Stimulated activated CD8-positive, alpha-beta memory T cell treated with anti-CD3 and anti-CD28 coated beads, Interleukin-7, amount 100 ng/mL, for 1 hour (primary cell): ENCODE results near the gene EEFSEC.

Experiments
- DNase-seq, 2 donors: peaks; one replicate each; pipeline ENCODE4 v3.0.0-alpha.2; 2020; ENCODE audit warnings: low read depth in 2 of 2

EEFSEC gene

DNA sequence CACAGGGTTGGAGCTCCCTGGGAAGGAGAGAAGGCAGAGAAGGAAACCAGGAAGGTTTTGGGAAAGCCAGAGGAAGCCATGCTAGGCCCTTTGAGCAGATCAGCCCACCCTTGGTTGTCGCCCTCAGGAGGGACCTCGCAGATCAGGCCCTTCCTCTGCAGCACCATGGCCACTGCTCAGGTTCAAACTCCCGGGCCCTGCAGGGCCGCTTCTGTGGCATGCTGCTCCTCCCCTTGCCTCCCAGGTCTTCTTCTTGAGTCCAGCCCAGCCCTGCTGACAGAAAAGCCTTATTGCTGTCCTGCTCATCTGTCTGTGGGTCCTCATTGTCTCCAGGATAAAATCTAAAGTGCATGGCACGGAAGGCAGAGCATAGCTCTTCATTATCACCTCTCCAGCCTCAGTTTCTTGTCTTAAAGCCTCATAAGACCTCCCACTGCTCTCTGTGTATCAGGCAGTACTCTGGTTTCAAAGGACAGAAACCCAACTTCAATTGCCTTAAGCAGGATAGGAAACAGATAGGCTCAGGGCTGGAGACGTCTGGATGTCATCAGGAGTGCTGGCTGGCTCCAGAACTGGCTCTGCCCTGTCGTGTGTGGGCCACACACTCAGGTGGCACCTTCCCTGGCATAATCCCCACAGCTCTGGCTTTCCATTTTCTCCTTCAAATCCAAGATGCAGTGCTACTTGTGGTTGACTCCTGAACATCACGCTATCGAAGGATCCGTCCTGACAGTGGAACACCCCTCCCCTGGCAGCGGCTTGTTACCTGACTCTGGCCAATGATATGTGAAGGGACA, 118.5 kb downstream of the EEFSEC start:
- DNase-seq: no peak

DNA sequence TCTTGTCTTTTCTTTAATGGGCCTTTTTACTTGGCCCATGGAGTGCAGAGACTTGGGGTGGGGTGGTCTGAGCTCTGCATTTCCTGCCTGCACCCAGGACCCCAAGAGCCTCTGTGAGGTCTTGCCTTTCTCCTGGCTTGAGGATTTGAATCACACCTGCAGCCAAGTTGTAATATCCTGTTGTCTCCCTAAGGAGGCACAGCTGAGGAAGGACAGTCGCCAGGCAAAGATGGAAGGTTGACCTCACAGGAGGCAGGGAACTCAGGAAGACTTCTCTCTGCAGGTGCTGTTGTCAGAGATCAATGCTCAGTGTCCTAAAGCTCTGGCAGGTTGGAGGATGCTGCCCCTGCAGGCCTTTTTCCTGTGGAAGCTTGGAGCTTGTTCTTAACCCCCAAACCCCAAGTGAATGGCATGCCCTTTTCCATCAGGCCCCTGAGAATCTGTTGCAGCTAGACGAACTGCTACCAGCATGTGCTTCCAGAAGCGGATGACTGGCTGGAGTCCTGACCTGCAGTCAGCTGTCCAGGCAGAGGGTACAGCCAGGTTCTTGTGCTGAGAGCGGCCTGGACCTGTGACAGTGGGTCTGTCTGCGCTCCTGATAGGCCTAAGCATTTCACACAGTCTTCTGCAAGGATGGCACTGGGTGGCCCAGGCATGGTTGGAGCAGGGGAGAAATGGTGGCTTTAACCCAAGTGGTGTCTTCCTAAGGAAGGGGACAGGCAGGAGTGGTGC, 120.0 kb downstream of the EEFSEC start:
- DNase-seq: no peak

DNA sequence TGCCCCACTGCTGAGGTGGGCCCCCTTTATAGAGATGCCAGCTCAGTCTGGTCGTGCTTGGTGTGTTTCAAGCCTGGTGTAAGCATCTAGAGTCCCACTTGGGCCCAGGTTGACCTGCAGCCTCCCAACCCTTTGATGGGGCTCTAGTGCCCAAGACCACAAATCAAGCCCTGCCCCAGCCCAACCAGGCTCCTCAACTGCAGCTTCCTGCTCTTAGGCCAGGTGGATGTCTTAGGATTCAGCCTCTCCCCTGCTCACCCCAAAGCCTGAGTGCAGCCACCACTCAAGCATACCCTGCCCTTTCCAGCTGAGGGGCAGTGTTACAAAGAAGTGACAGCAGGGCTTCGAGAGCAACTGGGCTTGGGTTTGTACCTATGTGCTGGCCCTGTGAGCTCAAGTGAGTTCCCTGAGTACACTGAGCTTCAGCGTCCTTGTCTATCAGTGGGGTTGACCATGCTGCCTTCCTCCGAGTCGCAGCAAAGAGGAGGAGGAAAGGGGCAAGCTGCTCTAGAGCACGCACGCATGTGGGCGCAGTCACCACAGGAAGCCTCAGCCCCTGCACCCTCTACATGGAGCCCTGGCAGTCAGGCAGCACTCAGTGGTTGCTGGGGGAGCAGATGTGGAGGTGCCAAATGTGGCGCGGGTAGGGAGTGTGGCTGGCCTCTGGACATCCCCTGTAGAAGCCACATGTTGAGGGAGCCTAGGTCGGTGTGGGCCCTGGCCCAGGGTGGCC, 120.7 kb downstream of the EEFSEC start:
- no peak for DNase-seq

DNA sequence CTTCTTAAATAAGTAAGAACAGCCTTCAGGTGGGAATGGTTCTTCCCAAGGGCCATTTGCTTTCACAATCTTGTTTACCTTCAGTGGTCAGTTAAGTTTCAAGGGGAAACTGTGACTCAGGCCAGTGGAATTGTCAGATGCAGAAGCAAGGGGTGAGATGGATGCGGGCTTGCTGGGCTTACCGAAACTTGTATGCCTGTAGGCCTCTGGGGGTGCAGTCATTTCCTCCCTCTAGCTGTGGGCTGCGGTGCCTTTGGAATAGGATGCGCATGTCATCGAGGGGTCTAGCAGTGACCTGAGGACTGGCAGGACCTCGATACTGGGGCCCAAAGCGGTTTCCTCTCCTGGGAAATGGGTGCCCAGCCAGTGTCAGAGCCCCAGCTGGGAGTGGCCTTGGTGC, 121.6 kb downstream of the EEFSEC start:
- DNase-seq: no peak

DNA sequence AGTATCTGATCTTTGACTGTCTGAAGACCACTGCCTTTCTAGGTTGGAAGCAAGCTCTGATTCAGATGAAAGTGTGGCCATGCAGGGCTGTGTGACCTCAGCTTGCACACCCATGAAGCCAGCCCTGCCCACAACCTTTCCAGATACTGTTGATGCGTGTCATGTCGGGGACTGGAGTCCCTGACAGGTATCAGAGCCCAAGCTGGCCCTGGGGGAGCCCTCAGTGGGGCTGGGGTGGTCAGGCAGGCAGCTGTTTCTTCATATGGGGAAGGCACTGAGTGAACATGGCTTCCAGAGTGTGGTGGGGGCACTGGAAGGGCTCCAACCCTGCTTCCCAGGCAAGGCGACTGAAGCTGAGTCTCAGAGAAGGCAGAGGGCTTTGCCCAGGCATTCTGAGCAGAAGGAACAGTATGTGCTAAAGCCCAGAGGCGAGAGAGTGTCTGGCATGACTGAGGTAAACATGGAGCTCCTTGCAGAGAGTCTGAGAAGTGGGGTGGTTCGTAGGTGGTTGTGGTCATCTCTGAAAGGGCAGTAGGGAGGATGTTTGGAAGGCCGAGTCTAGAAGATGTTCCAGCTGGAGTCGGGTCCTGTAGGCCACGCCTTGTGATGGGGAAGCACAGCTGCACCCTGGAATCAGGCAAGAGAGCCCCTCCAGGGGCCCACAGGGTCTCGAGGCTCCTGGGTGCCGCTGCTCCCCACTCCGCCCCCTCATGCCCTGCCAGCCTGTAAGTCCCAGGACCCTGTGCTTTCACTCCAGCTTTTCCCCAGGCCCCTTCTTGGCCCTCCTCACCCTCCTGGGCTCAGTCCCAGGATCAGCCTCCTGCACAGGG, 122.2 kb downstream of the EEFSEC start:
- DNase-seq: no peak

DNA sequence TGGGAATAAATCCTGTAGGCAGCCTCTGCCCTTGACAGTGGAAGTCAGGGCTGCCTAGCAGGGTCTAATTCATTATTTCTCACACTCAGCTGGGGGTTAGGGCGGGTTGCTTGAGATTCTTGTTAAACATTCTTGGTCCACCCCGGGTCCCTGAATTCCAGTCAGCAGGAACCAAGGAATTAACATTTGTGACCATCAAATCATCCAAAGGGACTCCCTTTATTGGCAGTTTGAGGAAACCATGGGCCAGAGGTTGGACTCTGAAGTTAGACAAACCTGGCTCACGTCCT, 122.8 kb downstream of the EEFSEC start:
- DNase-seq: no peak

DNA sequence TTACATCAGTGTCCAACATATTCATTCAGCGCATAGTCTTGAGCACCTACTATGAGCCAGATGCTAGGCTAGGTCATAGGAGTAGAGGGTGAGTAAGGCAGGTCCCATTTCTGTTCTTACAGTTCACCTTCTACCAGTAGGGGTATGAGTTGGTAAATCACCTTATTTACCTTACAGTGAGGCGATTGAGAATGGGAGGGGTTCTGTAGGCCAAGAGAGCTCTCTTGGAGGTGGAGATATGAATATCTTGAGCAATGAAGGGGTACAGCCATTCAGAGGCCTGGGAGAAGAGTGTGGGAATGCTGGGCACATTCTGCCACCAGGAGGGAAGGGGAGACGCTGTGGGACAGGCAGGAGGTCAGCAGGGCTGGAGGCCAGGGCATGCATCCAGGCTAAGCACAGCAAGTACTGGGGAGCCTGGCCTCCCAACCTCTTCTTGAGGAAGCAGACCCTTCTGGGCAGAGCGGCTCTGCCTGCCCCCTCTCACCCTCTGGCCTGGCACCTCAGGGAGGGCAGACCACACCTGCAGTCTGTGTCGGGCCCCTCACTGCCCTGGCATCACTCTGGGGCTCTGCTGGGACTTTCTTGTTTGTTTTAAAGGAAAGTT, 123.4 kb downstream of the EEFSEC start:
- no peak for DNase-seq

DNA sequence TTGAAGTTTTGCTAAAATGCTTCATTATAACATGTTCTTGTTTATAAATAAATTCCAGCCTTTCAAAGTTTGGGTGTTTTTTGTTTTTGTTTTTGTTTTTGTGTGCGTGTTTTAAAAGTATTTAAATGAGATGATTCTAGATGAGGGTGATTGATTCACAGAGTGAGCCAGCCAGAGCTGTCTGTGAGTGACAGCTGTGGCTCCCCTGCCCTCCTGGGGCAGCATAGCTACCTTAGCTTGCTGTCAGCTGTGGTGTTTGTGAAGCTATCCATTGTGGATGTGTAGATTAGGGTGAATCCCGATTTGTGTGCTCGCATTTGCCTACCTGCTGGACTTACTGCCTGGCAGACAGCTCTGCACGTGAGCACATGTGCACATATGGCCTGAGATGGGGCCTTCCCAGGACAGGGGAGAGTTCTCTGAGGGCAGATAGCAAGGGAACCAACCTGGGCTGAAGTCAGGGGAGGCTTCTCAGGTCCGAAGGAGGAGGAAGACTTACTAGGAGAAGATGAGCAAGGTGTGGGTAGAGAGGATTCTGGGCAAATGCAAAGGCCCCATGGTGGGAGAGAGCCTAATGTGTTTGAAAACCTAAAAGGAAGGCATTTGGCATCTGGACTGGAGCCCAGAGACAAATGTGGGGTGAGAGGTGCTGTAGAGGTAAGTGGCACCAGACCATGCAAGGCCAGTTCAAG, 124.2 kb downstream of the EEFSEC start:
- DNase-seq: no peak

DNA sequence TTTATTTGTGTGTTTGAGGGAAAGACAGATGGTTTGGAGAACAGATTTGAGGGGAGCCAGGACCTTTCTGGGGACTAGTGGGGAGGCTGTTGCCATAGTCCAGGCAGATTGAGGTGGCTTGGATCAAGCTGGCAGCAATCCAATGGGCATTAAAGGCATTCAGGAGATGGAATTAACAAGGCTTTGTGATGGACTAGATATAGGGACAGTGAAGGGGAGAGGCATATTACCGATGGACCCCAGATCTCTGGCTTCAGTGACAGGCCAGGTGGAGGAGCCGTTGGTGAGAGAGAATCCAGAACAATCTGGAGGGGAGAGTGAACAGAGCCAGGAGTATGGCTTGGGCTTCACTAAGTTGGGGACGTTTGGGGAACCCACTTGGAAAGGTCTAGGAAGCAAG, 124.8 kb downstream of the EEFSEC start:
- DNase-seq: no peak

DNA sequence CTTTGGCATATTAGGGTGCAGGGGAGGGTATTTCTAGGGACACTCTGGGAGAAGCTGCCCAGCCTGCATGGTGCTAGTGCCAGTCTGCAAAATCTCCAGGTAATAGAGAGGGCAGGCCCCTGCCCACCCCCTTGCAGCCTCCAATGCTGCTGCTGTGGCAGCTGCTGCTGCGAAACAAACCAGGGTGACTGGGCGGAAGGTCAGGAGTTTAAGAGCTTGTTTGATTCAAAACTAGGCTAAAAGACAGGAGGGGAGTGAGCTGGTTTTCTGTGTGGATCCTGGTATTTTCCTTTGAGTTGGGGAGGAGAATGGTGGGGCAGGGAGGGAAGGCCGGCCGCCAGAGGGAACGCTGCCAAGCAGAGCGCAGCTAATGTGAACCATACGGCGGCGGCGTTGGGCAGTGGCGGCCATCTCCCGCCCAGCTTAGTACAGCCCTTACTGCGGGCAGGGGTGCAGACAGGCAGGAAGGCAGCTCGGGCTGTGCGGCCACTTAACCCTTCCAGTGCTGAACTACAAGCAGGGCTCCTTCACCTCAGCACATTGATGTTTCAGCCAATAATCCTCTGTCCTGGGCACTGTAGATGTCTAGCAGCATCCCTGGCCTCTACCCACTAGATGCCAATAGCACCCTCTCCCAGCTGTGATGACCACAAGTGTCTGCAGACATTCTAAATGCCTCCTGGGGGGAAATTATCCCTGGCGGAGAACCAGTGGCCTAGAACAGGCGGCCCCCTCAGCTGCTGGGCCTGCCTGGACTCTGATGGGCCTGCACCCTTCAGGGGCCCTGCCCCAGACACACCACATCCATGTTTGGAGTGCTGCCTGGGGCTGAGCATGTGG, 125.7 kb downstream of the EEFSEC start:
- DNase-seq: no peak

DNA sequence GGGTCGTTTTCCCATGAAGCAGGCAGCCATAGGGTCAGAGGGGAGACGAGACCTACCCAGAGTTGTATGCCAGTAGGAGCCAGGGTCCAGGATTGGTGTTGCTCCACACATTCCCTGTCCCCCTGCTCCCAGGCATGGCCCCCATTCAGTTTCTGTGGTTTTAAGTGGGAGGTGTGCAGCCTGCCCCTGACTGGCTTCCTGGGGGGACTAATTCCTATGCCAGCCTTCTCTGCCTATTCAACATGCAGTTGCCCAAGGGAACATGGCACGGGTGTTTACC, 126.3 kb downstream of the EEFSEC start:
- no peak for DNase-seq

DNA sequence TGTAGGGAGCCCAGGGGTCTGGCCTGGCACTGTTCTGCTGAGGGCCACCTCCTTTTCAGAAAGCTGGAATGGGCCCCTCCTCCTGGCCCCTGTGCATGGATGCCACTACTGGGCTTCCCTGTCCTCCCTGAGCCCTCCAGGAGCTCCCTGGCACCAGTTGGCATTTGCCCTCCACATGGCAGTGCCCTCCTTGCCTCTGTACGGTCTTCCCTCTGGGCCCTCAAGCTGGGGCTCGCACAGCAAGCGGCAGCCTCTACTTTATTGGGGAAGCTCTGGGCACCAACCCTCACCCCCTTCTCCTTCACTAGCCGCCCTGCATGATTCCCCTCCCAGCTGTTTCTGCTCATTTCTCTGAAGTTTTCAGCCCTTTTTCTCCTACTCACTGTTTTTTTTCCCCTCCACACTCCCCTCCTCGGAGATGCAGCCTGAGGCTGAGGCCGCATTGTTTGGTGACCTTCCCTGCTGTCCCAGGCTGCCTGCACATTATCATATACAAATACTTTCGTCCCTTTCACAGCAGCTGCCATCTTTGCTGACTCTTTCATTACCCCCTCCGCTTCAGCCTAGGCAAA, 127.3 kb downstream of the EEFSEC start:
- DNase-seq: no peak

DNA sequence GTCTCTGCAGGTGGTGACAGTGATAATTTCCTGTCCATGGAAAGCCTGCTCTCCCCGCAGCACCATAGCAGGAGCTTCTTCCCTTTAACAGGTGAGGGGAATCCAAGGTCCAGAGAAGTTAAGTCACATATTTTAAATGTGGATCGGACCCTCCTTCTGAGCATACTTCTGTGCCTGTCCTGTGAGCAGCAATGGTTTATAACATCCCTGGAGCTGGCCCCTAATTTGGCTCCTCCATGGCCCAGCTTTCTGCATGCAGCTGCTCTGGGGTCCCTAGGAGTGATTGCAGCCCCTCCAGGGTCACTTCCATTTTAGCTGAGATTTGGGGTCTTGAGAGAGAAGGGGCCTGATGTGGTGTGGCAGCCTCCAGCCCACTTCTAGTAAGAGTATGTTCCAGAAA, 127.8 kb downstream of the EEFSEC start:
- no peak for DNase-seq

DNA sequence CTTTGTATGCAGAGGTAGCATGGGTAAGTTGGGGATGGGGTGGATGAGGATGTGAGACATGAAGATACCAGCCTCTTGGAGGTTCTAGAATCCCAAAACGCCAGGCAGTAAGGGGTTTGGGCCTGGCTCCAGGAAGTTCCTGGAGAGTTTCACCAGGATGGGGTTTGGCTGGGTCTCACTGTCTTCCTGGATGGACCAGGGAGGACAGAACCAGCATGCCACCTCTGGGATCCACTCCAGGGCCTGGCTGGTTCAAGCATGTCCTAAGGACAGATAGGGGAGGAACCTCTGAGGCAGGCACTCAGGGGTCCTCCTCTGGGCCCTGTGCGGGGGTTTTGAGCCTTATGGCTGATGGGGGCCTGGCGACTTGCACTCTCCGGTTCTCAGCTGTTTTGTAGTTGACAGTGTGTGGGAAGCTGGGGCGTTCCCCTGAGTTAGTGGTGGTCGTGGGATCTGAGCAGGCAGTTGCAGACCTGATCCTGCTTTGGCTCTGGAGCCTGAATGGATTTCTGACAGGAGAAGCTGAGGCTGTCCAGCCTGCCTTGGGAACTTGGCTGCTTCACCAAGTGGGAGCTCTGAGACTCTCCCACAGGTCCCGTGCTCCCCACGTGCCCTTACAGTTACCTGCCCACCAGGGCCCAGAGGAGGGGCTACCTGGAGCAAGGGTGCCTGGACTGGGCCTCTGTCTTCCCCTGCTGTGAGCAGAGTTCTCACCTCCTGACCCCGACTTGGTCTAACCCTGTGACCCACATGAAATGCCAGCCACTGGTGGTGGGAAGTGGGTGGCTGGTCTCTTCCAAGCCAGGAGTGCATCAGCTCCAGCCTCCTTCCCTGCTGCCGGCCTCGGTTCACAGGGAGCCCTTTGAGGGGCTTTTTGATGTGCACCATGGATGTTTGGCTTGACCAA, 128.4 kb downstream of the EEFSEC start:
- no peak for DNase-seq

DNA sequence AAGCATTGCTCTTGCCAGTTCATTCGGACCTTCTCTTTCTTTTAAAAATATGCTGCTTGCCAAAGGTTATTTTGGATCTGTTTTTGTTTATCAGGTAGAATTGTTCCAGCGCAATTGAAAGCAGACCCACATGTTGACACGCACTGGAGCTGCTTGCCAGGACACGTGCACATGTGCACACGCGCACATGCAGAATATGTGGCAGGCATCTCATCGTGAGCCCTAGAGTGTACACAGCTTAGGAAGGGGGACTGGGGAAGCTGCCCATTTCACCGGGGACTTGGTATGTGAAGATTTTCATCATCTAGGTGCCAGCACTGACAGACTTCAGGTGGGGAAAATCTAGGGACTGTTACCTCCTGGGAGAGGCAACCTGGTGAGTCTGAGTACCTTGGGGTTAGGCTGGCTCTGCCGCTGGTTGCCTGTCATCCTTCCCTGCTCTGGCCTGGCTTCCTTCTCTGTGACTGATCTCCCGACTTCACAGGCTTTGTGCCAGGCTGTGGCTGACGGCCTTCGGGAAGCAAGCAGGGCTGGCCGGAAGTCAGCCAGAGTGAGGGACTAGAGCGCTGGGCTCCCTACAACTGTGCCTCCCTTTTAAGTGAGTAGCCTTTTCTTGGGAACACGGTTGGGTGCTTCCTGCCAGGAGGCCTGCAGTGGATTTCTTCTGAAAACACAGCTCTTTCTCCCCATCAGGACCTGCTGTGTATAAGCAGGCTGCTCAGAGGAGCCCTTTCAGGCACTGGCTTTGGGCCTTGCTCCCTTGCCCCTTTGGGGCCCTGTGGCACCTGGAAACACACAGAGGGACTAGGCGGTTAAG, 129.3 kb downstream of the EEFSEC start:
- no peak for DNase-seq

DNA sequence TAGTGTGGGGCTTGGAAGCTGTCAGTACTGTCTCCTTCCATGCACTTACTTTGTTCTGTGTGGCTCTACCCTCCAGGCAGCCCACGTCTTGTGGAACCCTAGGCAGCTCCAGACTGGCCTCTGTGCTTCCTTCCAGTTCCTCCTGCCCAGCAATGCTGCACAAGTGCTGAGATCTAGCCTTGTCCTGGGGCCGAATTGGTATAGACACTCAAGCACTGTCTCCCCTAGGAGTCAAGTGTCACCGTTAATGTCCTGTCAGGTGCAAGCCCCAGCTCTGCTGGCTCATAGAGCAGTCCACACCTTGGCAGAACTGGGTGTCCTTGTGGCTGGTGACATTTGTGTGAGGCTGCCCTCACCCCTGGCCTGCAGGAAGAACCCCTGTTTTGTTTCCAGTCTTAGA, 130.1 kb downstream of the EEFSEC start:
- DNase-seq: no peak

DNA sequence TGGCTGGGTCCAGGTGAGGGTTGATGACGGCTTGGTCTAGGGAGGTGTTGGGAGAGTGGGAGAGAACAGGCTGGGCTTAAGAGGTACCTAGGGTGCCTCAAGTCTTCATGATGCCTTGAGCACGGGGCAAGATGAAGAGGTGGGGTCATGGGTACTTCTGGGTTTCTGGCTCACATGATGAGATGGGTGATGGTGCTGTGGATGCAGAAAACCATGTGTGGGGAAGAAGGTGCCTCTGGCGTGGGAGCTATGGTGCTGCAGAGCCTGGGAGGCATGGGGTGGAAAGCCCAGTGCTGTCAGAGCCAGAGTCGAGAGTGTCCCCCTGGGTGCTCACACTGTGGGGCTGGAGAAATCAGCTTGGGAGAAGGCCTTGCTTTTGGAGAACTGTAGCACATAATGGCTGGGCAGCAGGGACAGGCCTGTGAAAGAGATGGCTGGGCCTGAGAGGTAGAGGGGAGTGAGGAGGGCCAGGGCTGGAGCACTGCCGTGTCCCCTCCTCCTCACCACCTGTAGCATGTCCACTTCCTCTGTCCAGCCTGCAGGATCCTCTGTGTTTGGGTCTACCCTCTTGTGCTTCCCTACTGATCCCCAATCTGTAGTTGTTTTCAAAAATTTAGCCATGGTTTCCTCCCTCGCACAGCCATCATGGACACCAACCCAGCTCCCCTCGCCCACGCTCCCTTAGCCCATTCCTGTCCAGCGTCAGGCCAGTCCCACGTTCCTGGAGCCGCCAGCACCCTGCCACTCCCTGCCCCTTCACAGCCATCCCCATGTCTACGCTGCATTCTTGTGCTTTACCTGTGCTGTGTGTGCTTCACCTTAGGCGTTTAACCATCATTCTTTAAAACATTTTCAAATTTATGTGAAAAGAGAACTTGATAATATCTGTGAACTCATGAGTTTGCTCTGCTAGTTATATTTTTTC, 132.0 kb downstream of the EEFSEC start:
- DNase-seq: no peak
